Smooth muscle cell (in vitro differentiated cells): ENCODE results near the gene SPRY1. TPM values are rescaled to one million over a fixed set of nuclear protein-coding genes. Genes with fewer than 3 reads are reported as not detected.

Experiments used
- DNase-seq: peaks from one replicate; lab custom pipeline; 2025; ENCODE audit not compliant: unreplicated experiment; lab: John Stamatoyannopoulos, UW
- H2AFZ ChIP-seq: fragments of 200-600 bp; sonication (generic); 2 replicates; pipeline ENCODE4 v1.6.0; 2016; ENCODE audit warnings: antibody characterized with exemption, low read depth, mild to moderate bottlenecking
- H3F3A ChIP-seq: fragments of 200-600 bp; sonication (generic); 2 replicates; pipeline ENCODE4 v1.6.0; 2017; ENCODE audit warnings: antibody characterized with exemption, low read depth
- H3K27ac ChIP-seq: fragments of 200-600 bp; sonication (generic); 2 replicates; pipeline ENCODE4 v1.5.1; 2016; ENCODE audit warnings: low read depth, mild to moderate bottlenecking
- H3K27me3 ChIP-seq: fragments of 200-600 bp; sonication (generic); 2 replicates; pipeline ENCODE4 v1.6.1; 2016; ENCODE audit warnings: low read depth, mild to moderate bottlenecking
- H3K36me3 ChIP-seq: fragments of 200-600 bp; sonication (generic); 2 replicates; pipeline ENCODE4 v1.5.1; 2016; ENCODE audit warnings: low read depth
- H3K4me1 ChIP-seq: fragments of 200-600 bp; sonication (generic); 2 replicates; pipeline ENCODE4 v1.5.1; 2016; ENCODE audit warnings: low read depth
- H3K4me2 ChIP-seq: fragments of 200-600 bp; sonication (generic); 2 replicates; pipeline ENCODE4 v1.6.0; 2016; ENCODE audit warnings: mild to moderate bottlenecking
- H3K4me3 ChIP-seq: fragments of 200-600 bp; sonication (generic); 2 replicates; pipeline ENCODE4 v1.5.1; 2016; ENCODE audit warnings: mild to moderate bottlenecking
- H3K79me2 ChIP-seq: fragments of 200-600 bp; sonication (generic); 2 replicates; pipeline ENCODE4 v1.6.0; 2016; ENCODE audit warnings: low read depth, mild to moderate bottlenecking
- H3K9ac ChIP-seq: fragments of 200-600 bp; sonication (generic); 2 replicates; pipeline ENCODE4 v1.6.0; 2016; ENCODE audit warnings: low read depth
- H3K9me3 ChIP-seq: fragments of 200-600 bp; sonication (generic); replicated peaks from 2 replicates; pipeline ENCODE4 v1.5.1; 2016; ENCODE audit warnings: low read depth
- H4K20me1 ChIP-seq: fragments of 200-600 bp; sonication (generic); 2 replicates; pipeline ENCODE4 v1.6.0; 2016; ENCODE audit warnings: low read depth
- WGBS: methylation state at CpG from one replicate; pipeline ENCODE4 v1.1.7; 2016; ENCODE audit warnings: low lambda C conversion rate; 5-methylcytosine and 5-hydroxymethylcytosine counted together
- polyA plus RNA-seq: library from polyadenylated mRNA; unstranded; fragments of >200 nt; fragmentation: Nextera tagmentation; extraction: Ambion mirVana; gene quantifications from 2 replicates; pipeline ENCODE4 v1.2.1, GENCODE V29; 2016
- total RNA-seq: library from RNA; depleted of rRNA; stranded (reverse); fragments of >200 nt; gene quantifications from 2 replicates; pipeline ENCODE4 v1.2.3, GENCODE V29; 2014
- TF ChIP-seq, protein P1 (sequence below): fragments of 200-600 bp; sonication (generic); IDR thresholded peaks from 2 replicates; pipeline ENCODE4 v1.5.1; 2017; ENCODE audit warnings: borderline replicate concordance, mild to moderate bottlenecking, antibody characterized with exemption; ENCODE audit not compliant: insufficient read depth, poor library complexity, severe bottlenecking

SPRY1 gene
- total RNA-seq, result 17.4 and 17.8 TPM in 2 replicates
- polyA plus RNA-seq, result 26.4 and 28.1 TPM in 2 replicates

DNA sequence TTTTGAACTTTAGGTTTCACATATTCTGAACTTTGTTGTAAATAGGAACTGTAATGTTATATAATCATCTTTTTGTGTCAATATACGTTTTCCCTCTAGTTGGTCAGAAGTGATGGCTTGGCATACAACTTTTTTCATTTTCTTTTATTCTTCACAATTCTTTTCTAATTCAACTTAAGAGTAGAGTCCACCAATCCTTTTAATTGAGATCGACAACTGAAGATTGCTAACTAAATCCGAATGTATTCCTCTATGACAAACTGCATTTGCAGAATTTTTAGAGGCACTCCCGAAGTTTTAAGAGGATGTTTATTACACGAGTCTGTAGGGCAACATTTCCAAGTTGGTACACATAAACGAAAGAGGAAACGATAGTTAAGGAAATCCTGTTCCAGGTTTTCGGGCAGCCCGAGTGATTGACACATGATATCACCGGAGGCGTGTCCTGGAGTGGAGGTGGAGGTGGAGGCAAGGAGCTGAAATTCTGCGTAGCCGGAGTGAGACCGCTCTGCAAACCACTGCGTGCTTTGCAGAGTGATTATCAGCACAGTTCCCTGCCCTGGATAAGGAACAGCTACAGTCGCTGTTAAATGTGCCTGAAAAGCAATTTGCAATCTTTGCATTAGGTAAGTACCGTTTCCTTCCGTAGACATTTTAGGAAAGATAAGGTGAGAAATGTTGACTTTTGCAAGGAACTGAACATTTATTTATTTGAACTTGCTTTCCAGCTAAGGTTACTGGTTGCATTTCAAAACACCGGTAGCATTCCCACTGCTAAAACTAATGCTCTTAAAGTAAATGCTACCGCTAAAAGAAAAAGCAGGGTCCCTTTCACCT lies at the start of gene SPRY1:
TSS of gene SPRY1 (plus strand) at position 489 of the 837 bp plus-strand sequence. CDS start 4,797 bp downstream, outside the sequence.
- peak within 1 kb of the TSS; percentile 90 for H3K4me2 ChIP-seq
- H3F3A ChIP-seq, result no peaks in the 10 kb centered on the region
- peak; percentile 15 for DNase-seq
- 4% methylated on average over 20 of the region's 20 CpGs for WGBS
- TF ChIP-seq, protein P1, sequence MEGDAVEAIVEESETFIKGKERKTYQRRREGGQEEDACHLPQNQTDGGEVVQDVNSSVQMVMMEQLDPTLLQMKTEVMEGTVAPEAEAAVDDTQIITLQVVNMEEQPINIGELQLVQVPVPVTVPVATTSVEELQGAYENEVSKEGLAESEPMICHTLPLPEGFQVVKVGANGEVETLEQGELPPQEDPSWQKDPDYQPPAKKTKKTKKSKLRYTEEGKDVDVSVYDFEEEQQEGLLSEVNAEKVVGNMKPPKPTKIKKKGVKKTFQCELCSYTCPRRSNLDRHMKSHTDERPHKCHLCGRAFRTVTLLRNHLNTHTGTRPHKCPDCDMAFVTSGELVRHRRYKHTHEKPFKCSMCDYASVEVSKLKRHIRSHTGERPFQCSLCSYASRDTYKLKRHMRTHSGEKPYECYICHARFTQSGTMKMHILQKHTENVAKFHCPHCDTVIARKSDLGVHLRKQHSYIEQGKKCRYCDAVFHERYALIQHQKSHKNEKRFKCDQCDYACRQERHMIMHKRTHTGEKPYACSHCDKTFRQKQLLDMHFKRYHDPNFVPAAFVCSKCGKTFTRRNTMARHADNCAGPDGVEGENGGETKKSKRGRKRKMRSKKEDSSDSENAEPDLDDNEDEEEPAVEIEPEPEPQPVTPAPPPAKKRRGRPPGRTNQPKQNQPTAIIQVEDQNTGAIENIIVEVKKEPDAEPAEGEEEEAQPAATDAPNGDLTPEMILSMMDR, result no peak
- no peaks in the 10 kb centered on the region for H4K20me1 ChIP-seq
- H2AFZ ChIP-seq, result peak within 1 kb of the TSS; percentile 87
- H3K9ac ChIP-seq, result peak within 1 kb of the TSS; percentile 36
- H3K27me3 ChIP-seq, result no peaks in the 10 kb centered on the region
- peak within 1 kb of the TSS; percentile 28 for H3K27ac ChIP-seq
- H3K4me1 ChIP-seq, result peaks cover 17% of the 10 kb centered on the region
- no peaks in the 10 kb centered on the region for H3K36me3 ChIP-seq
- peak within 1 kb of the TSS; percentile 89 for H3K4me3 ChIP-seq
- H3K79me2 ChIP-seq, result peaks cover 30% of the 10 kb centered on the region
- no peaks in the 10 kb centered on the region for H3K9me3 ChIP-seq

DNA sequence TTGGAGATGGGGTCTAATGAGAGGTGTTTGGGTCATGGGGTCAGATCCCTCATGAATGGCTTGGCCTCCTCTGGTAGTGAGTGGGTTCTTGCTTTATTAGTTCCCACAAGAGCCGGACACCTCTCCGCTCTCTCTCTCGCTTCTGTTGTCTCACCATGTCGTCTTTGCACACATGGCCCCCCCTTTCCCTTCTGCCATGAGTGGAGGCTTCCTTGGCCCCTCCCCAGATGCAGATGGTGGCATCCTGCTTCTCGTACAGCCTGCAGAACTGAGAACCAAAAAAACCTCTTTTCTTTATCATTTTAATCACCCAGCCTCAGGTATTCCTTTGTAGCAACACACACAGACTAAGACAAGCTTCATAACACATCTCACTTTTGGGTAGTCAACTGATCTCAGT lies 49.6 kb upstream of the SPRY1 start:
- no peaks in the 10 kb centered on the region for H3K27me3 ChIP-seq
- no peaks in the 10 kb centered on the region for H3K9me3 ChIP-seq
- WGBS, result 94% methylated on average over 5 of the region's 5 CpGs
- no peaks in the 10 kb centered on the region for H4K20me1 ChIP-seq
- H3F3A ChIP-seq, result no peaks in the 10 kb centered on the region
- H2AFZ ChIP-seq, result no peak overlapping the region
- H3K79me2 ChIP-seq, result no peaks in the 10 kb centered on the region
- TF ChIP-seq, protein P1, result no peak
- H3K27ac ChIP-seq, result no peak overlapping the region
- H3K4me3 ChIP-seq, result no peak overlapping the region
- no peak overlapping the region for H3K9ac ChIP-seq
- no peaks in the 10 kb centered on the region for H3K36me3 ChIP-seq
- H3K4me1 ChIP-seq, result peaks cover 11% of the 10 kb centered on the region
- no peak for DNase-seq
- no peak overlapping the region for H3K4me2 ChIP-seq

GRCh38 chr4:123348946-123349345 lies 47.6 kb upstream of the SPRY1 start:
- H3K27me3 ChIP-seq, result no peaks in the 10 kb centered on the region
- H3K36me3 ChIP-seq, result no peaks in the 10 kb centered on the region
- H3K4me2 ChIP-seq, result peak overlapping the region; percentile 2
- H2AFZ ChIP-seq, result peak overlapping the region; percentile 21
- no peak for DNase-seq
- H3K4me1 ChIP-seq, result peaks cover 11% of the 10 kb centered on the region
- TF ChIP-seq, protein P1, result no peak
- WGBS, result 79% methylated on average over 4 of the region's 4 CpGs
- no peak overlapping the region for H3K27ac ChIP-seq
- H3F3A ChIP-seq, result no peaks in the 10 kb centered on the region
- H3K9me3 ChIP-seq, result no peaks in the 10 kb centered on the region
- H3K79me2 ChIP-seq, result no peaks in the 10 kb centered on the region
- H4K20me1 ChIP-seq, result no peaks in the 10 kb centered on the region
- H3K4me3 ChIP-seq, result no peak overlapping the region
- H3K9ac ChIP-seq, result no peak overlapping the region
